Measurements from ENCODE around the gene MGRN1. TPM values are rescaled to one million over a fixed set of nuclear protein-coding genes. Genes with fewer than 3 reads are reported as not detected.

The MGRN1 gene
- total and polyA plus RNA-seq, 2 donors (not counting 1 experiment from before 2014, with no cell fraction given): 22.7 to 89.2 TPM

DNA sequence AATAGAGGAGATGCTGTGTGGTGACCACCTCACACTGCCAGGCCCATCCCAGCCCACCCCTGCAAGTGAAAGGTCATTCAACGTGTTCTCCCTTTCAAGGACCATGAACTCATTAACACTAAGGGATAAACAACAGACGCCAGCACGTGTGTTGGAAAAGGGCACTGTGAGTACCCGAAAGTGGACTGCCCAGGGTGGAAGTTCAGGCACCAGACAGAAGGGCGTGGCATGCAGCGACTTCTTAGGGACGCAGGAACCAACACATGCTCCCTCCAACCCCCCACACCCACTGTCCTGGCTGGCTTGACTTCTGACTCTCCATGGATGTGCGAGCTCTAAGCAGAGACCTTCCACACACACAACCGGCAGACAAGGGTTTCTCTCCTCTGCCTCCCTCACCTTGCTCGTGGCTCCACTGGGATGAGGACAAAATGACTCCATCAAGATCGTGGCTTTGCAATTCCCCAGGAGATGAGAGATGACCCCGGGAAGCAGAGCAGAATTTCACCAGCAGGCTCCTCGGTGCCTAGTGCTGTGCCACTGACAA, 20.9 kb upstream of the MGRN1 start:
- no peaks in the 10 kb centered on the region for H3K79me2 ChIP-seq (ENCODE audit: control insufficient read depth, insufficient read depth, low read length)
- H2AFZ ChIP-seq (ENCODE audit: insufficient read depth, low read depth, low read length, poor library complexity, severe bottlenecking): no peak overlapping the region
- peaks cover 0 to 8% (median 0%) of the 10 kb centered on the region in 4 experiments for H3K27me3 ChIP-seq (replicated peaks in 1 of 4; ENCODE audit: control extremely low read depth in 1 of 4, control insufficient read depth in 3 of 4, insufficient read depth in 4 of 4, low read length in 3 of 4)
- POLR2A ChIA-PET: no interaction called here
- H3K4me3 ChIP-seq (ENCODE audit: control extremely low read depth in 1 of 5, extremely low read depth in 1 of 5, insufficient read depth in 1 of 5, low read depth in 2 of 5, low read length in 4 of 5): no peak overlapping the region
- CTCF ChIA-PET: no interaction called here
- WGBS (ENCODE audit: insufficient coverage): 88% methylated on average over 13 of the region's 13 CpGs
- H3K27ac ChIP-seq (ENCODE audit: low read length in 2 of 2): no peak overlapping the region
- H3K36me3 ChIP-seq (replicated peaks in 1 of 2; ENCODE audit: control extremely low read depth in 1 of 2, control insufficient read depth in 1 of 2, extremely low read depth in 1 of 2, insufficient read depth in 2 of 2, low read length in 1 of 2): peaks cover 0 to 4% of the 10 kb centered on the region in 2 experiments
- TF ChIP-seq EZH2 (IDR thresholded peaks at IDR 0.05; ENCODE audit: borderline replicate concordance, insufficient read depth, low read depth, low read length, poor library complexity, severe bottlenecking): no peak
- TF ChIP-seq, protein P1, sequence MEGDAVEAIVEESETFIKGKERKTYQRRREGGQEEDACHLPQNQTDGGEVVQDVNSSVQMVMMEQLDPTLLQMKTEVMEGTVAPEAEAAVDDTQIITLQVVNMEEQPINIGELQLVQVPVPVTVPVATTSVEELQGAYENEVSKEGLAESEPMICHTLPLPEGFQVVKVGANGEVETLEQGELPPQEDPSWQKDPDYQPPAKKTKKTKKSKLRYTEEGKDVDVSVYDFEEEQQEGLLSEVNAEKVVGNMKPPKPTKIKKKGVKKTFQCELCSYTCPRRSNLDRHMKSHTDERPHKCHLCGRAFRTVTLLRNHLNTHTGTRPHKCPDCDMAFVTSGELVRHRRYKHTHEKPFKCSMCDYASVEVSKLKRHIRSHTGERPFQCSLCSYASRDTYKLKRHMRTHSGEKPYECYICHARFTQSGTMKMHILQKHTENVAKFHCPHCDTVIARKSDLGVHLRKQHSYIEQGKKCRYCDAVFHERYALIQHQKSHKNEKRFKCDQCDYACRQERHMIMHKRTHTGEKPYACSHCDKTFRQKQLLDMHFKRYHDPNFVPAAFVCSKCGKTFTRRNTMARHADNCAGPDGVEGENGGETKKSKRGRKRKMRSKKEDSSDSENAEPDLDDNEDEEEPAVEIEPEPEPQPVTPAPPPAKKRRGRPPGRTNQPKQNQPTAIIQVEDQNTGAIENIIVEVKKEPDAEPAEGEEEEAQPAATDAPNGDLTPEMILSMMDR (IDR thresholded peaks at IDR 0.05): no peak
- no peaks in the 10 kb centered on the region for H3K9me3 ChIP-seq (ENCODE audit: control extremely low read depth in 1 of 3, control insufficient read depth in 2 of 3, insufficient read depth in 1 of 3, low read length in 2 of 3)
- Mint-ChIP-seq H3K27ac (no peak overlapping the region), H3K4me3 (no peak overlapping the region), H3K27me3 (no peaks in the 10 kb centered on the region), H3K9me3 (ENCODE audit: insufficient read depth) (no peaks in the 10 kb centered on the region), H3K4me1 (no peaks in the 10 kb centered on the region)
- DNase-seq: no peak
- H3K4me1 ChIP-seq (ENCODE audit: control insufficient read depth in 2 of 2, insufficient read depth in 2 of 2, low read length in 2 of 2): no peaks in the 10 kb centered on the region
- H4K20me1 ChIP-seq (ENCODE audit: control insufficient read depth, insufficient read depth, low read length, poor library complexity, severe bottlenecking): no peaks in the 10 kb centered on the region
- ATAC-seq (ENCODE audit: low read depth): no peak
- no peak overlapping the region for H3K9ac ChIP-seq (ENCODE audit: low read length)
- H3K4me2 ChIP-seq (replicated peaks; ENCODE audit: low read depth, low read length, poor library complexity, severe bottlenecking): no peak overlapping the region
- intact Hi-C loops (cut with micrococcal nuclease): no loop called here

DNA sequence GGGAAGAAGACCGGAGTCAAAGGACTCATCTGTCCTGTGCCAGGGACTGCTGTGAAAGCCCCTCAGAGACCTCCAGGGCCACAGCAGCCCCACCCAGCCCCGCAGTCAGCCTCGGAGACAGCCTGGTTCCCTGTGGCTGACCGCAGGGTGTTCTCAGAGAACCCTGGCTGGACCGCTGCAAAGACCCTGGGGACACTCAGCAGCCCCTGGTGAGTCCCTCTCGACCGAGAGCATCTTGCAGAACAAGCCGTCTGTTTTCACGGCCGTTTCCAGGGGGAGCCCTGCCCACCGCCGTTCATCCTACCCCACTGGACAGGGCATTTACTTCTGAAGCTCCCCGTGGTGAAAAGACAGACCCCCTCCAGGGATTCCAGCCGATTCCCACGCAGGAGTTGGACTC, 20.2 kb upstream of the MGRN1 start:
- no peak for ATAC-seq (ENCODE audit: low read depth)
- no peak for DNase-seq
- Histone ChIP-seq H3K4me1 (ENCODE audit: control insufficient read depth in 2 of 2, insufficient read depth in 2 of 2, low read length in 2 of 2) (no peaks in the 10 kb centered on the region), H2AFZ (ENCODE audit: insufficient read depth, low read depth, low read length, poor library complexity, severe bottlenecking) (no peak overlapping the region), H3K9ac (ENCODE audit: low read length) (no peak overlapping the region), H4K20me1 (ENCODE audit: control insufficient read depth, insufficient read depth, low read length, poor library complexity, severe bottlenecking) (peaks cover 4% of the 10 kb centered on the region), H3K27me3 (replicated peaks in 1 of 4; ENCODE audit: control extremely low read depth in 1 of 4, control insufficient read depth in 3 of 4, insufficient read depth in 4 of 4, low read length in 3 of 4) (peaks cover 0 to 8% (median 0%) of the 10 kb centered on the region in 4 experiments), H3K79me2 (ENCODE audit: control insufficient read depth, insufficient read depth, low read length) (no peaks in the 10 kb centered on the region), H3K36me3 (replicated peaks in 1 of 2; ENCODE audit: control extremely low read depth in 1 of 2, control insufficient read depth in 1 of 2, extremely low read depth in 1 of 2, insufficient read depth in 2 of 2, low read length in 1 of 2) (peaks cover 0 to 6% of the 10 kb centered on the region in 2 experiments), H3K9me3 (ENCODE audit: control extremely low read depth in 1 of 3, control insufficient read depth in 2 of 3, insufficient read depth in 1 of 3, low read length in 2 of 3) (no peaks in the 10 kb centered on the region), H3K27ac (ENCODE audit: low read length in 2 of 2) (no peak overlapping the region), H3K4me3 (ENCODE audit: control extremely low read depth in 1 of 5, extremely low read depth in 1 of 5, insufficient read depth in 1 of 5, low read depth in 2 of 5, low read length in 4 of 5) (no peak overlapping the region), H3K4me2 (replicated peaks; ENCODE audit: low read depth, low read length, poor library complexity, severe bottlenecking) (no peak overlapping the region)
- Mint-ChIP-seq H3K4me1 (no peaks in the 10 kb centered on the region), H3K9me3 (ENCODE audit: insufficient read depth) (no peaks in the 10 kb centered on the region), H3K4me3 (no peak overlapping the region), H3K27me3 (no peaks in the 10 kb centered on the region), H3K27ac (no peak overlapping the region)
- 83% methylated on average over 15 of the region's 15 CpGs for WGBS (ENCODE audit: insufficient coverage)
- POLR2A ChIA-PET: no interaction called here
- intact Hi-C loops (cut with micrococcal nuclease): no loop called here
- no peak for TF ChIP-seq EZH2 (IDR thresholded peaks at IDR 0.05; ENCODE audit: borderline replicate concordance, insufficient read depth, low read depth, low read length, poor library complexity, severe bottlenecking)
- TF ChIP-seq, protein P1 (IDR thresholded peaks at IDR 0.05): no peak
- CTCF ChIA-PET: no interaction called here

Measured in B cell (primary cell).